Lower leg skin (tissue), 4 donors: ENCODE data around the gene RASSF1. TPM values are rescaled to one million over a fixed set of nuclear protein-coding genes. Genes with fewer than 3 reads are reported as not detected.

Source experiments
- DNase-seq, 2 donors: peaks; one replicate each; pipeline ENCODE4 v3.0.0-alpha.2; 2019; ENCODE audit warnings: low spot score in 2 of 2
- H3K4me3 ChIP-seq: fragments of 200-600 bp; sonication (generic); 2 replicates; pipeline ENCODE4 v1.5.1; 2017; ENCODE audit warnings: mild to moderate bottlenecking, low read depth; ENCODE audit not compliant: poor library complexity, severe bottlenecking
- POLR2A ChIP-seq, 2 donors: fragments of 450-650 bp; IDR thresholded peaks; one replicate each; pipeline ENCODE4 v1.6.1; 2016 to 2017; ENCODE audit warnings: antibody characterized with exemption in 2 of 2, mild to moderate bottlenecking in 1 of 2, moderate library complexity in 1 of 2
- WGBS, 2 donors: methylation state at CpG; one replicate each; pipeline ENCODE4 v1.1.5; 2018; 5-methylcytosine and 5-hydroxymethylcytosine counted together
- intact Hi-C: fragments of 100-400 bp; cut with DNase I; formaldehyde crosslinking; loops from one replicate; pipeline ENCODE4 v1.15.0; 2023; ENCODE audit warnings: low total_unique reads
- total RNA-seq, 4 donors: library from RNA; depleted of rRNA; stranded (reverse); fragments of >200 nt; gene quantifications; one replicate each; pipeline ENCODE4 v1.1.0, GENCODE V29; 2016
- TF ChIP-seq, protein P1 (sequence below), 3 donors: fragments of 450-650 bp; IDR thresholded peaks; one replicate each; pipeline ENCODE4 v1.5.1; 2016; ENCODE audit warnings: antibody characterized with exemption in 3 of 3, mild to moderate bottlenecking in 3 of 3, moderate library complexity in 2 of 3

RASSF1 gene
- total RNA-seq, 4 donors from 2014 or later: 33.5 to 50.0 (median 47.2) TPM

DNA sequence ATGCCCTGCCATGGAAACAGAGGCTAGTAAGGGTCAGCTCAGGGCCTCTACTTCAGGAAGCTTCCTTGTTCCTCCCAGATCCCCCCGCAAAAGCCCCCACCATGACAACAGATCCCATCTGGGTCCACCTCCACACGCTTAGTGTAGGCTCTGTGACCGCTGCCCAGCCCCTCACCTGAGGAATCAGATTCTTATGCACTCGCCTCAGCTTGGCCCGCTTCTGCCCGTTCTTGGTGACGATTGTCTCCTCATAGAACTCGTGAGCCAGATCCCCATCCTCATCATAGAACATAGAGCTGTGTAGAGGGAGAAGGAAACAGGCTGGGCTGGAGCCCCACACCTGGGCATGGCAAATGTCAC lies 14.5 kb downstream of the RASSF1 start:
- TF ChIP-seq, protein P1, sequence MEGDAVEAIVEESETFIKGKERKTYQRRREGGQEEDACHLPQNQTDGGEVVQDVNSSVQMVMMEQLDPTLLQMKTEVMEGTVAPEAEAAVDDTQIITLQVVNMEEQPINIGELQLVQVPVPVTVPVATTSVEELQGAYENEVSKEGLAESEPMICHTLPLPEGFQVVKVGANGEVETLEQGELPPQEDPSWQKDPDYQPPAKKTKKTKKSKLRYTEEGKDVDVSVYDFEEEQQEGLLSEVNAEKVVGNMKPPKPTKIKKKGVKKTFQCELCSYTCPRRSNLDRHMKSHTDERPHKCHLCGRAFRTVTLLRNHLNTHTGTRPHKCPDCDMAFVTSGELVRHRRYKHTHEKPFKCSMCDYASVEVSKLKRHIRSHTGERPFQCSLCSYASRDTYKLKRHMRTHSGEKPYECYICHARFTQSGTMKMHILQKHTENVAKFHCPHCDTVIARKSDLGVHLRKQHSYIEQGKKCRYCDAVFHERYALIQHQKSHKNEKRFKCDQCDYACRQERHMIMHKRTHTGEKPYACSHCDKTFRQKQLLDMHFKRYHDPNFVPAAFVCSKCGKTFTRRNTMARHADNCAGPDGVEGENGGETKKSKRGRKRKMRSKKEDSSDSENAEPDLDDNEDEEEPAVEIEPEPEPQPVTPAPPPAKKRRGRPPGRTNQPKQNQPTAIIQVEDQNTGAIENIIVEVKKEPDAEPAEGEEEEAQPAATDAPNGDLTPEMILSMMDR (IDR thresholded peaks at IDR 0.05): no peak
- no peak for TF ChIP-seq POLR2A (IDR thresholded peaks at IDR 0.05)
- no peak for DNase-seq
- intact Hi-C loops: no loop called here
- WGBS, 2 donors: 89 to 91% methylated on average over 8 of the region's 8 CpGs
- H3K4me3 ChIP-seq: no peak overlapping the region

DNA sequence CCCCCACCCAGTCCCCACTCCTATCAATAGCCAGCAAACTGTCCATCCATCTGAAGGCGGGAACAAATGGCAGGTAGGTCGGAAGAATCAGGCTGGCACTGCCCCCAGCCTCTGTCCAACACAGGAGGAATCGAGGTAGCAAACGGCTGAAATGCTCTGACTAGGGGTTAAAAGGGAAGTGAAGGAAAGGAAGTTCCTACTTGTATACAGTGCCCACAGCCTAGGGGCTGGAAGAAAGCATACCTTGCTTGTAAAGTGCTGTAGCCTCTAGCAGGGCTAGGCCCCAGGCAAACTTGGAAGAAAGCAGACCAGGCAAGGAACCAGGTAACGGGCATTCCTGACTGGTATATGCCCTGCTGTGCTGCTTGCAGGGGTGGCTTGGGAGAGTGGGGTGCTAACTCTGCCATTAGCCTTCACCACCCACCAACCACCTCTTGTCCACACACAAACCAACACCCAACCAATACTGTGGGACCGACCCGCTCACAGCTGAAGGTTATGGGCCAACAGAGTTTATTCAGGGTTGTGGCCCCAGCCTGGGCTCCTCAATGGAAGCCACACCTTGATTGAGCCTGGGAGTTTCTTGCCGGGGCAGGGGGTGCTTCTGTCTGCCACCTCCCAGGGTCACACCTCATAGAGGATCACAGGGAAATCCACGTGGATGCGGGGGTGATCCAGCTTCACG lies 15.0 kb downstream of the RASSF1 start:
- DNase-seq: no peak
- intact Hi-C loops: no loop called here
- WGBS, 2 donors: 81 to 86% methylated on average over 10 to 11 of the region's 11 CpGs
- TF ChIP-seq, protein P1 (IDR thresholded peaks at IDR 0.05): no peak
- no peak for TF ChIP-seq POLR2A (IDR thresholded peaks at IDR 0.05)
- no peak overlapping the region for H3K4me3 ChIP-seq

DNA sequence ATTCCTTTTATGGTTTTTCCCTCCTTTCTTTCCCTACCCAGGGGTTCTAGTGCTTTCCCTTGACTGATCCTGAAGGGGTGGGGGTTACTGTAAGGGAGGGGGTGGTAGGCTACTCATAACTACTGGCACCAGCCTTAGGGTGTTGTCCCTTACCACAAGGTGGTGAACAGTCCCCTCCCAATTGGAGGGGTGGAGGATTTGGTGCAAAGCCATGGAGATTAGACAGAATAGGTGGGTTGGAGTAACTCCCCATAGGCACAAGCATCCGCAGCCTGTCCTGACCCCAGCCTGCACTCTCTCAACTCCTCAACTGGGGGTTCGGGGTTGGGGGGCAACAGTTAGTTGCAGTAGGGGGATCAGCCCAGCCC lies 15.5 kb downstream of the RASSF1 start:
- TF ChIP-seq, protein P1 (IDR thresholded peaks at IDR 0.05): no peak
- no peak for TF ChIP-seq POLR2A (IDR thresholded peaks at IDR 0.05)
- WGBS, 2 donors: 71 to 94% methylated on average over 2 of the region's 2 CpGs
- intact Hi-C loops: no loop called here
- DNase-seq: no peak
- no peak overlapping the region for H3K4me3 ChIP-seq

DNA sequence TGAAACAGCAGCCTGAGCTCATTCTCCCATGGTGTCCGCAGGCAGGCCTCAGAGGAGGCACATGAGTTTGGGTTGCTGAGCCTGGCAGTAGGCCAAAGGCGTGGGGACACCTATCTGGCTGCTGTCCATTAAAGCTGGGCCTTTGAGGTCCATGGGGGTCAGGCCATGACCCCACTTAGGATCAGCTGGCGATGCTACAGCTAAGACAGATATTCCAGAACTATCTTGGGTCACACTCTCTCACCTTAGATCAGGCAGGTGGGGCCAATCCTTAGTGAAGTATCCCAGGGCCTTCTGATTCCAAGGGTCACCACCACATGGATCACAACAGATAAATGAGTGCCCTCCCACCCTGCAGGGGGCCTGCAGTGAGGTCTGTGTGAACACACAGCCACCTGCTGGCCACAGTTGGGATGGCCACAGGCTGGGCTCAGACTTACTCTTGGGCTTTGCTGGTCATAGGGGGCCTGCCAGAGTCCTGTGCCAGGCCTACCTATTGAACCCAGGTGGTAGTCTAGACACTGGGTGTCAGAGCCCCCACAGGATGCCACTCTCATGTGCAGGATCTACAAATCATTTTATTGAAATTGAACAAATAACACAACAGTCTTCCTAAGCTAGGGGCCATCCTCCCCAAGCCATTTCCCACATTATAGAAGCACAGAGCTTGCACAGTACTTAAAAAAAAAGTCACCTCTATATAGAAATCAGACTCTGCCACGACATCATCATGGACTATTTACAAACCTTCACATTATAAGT lies 16.1 kb downstream of the RASSF1 start:
- intact Hi-C loops: no loop called here
- DNase-seq: peak in 1 of 2 donors; percentile 60
- WGBS, 2 donors: 44 to 50% methylated on average over 4 of the region's 4 CpGs

DNA sequence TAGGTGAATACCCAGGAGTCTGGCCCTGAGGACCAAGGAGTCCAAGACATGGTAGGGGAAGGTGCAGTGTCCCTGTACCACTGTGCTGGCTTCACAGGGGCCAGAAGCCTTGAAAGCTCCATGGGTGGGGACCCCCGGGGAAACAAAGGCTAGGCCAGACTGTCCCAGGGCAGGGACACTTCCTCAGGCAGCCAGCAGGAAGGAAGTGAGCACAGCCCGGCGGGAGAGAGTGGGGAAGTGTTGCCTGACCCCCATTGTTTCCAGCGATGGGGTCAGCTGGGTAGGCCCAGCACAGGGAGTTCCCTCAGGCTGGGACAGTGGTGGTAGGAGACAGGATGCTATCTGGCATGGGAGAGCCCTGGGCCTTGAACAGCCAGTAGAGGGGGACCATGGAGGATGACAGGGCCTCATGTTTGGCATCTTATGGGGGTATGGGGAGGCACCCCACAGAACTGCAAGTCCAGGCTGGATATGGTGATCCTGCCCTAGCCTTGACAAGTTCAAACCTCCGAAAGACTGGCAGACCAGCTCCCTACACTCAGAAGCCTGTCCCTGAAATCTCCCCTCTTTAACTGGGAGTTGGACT lies 16.9 kb downstream of the RASSF1 start:
- peak in 1 of 2 donors; percentile 36 for DNase-seq
- H3K4me3 ChIP-seq: no peak overlapping the region
- WGBS, 2 donors: 44 to 81% methylated on average over 4 of the region's 5 CpGs
- intact Hi-C loops: no loop called here
- TF ChIP-seq, protein P1 (IDR thresholded peaks at IDR 0.05): no peak
- no peak for TF ChIP-seq POLR2A (IDR thresholded peaks at IDR 0.05)

More for the DNA sequence above, 16.1 kb downstream of the RASSF1 start:
- no peak overlapping the region for H3K4me3 ChIP-seq
- no peak for TF ChIP-seq POLR2A (IDR thresholded peaks at IDR 0.05)
- TF ChIP-seq, protein P1 (IDR thresholded peaks at IDR 0.05): peak in 1 of 3 donors; percentile 59
